Measurements from ENCODE around the gene NECTIN1.
A peak's percentile ranks its signal among the peaks of the same experiment; 100 is the strongest.

NECTIN1 gene

GRCh38 chr11:119728651-119729580 lies at the start of gene NECTIN1:
TSS of gene NECTIN1 (minus strand) at chr11:119729200. CDS start at chr11:119728553, 647 bp downstream.
- DNase-seq = peak; percentile 88 to 92

GRCh38 chr11:119778391-119779194 lies 49.6 kb upstream of the NECTIN1 start:
- no peak for DNase-seq

- DNase-seq = no peak
These were observed 48.9 kb upstream of the NECTIN1 start for GRCh38 chr11:119777940-119778339.

GRCh38 chr11:119776651-119777050 lies 47.7 kb upstream of the NECTIN1 start:
- no peak for DNase-seq

GRCh38 chr11:119776031-119776636 lies 47.1 kb upstream of the NECTIN1 start:
- DNase-seq = no peak

GRCh38 chr11:119774172-119774763 lies 45.3 kb upstream of the NECTIN1 start:
- DNase-seq = no peak

- peak in 1 of 2 experiments; percentile 48 for DNase-seq
These were observed 43.8 kb upstream of the NECTIN1 start for GRCh38 chr11:119772641-119773415.

- DNase-seq = no peak
These were observed 43.1 kb upstream of the NECTIN1 start for GRCh38 chr11:119772076-119772475.

- DNase-seq = no peak
These were observed 42.3 kb upstream of the NECTIN1 start for GRCh38 chr11:119771172-119771770.

GRCh38 chr11:119765628-119766027 lies 36.6 kb upstream of the NECTIN1 start:
- DNase-seq = no peak

- DNase-seq = peak in 1 of 2 experiments; percentile 8
These were observed 35.3 kb upstream of the NECTIN1 start for GRCh38 chr11:119764108-119764868.

GRCh38 chr11:119763071-119763728 lies 34.2 kb upstream of the NECTIN1 start:
- DNase-seq = no peak

GRCh38 chr11:119759747-119760412 lies 30.9 kb upstream of the NECTIN1 start:
- no peak for DNase-seq

GRCh38 chr11:119759324-119759723 lies 30.3 kb upstream of the NECTIN1 start:
- peak in 1 of 2 experiments; percentile 30 for DNase-seq

GRCh38 chr11:119758291-119758690 lies 29.3 kb upstream of the NECTIN1 start:
- no peak for DNase-seq

- DNase-seq = no peak
These were observed 28.4 kb upstream of the NECTIN1 start for GRCh38 chr11:119757378-119757777.

- no peak for DNase-seq
These were observed 27.3 kb upstream of the NECTIN1 start for GRCh38 chr11:119756169-119756865.

GRCh38 chr11:119755356-119756071 lies 26.5 kb upstream of the NECTIN1 start:
- DNase-seq = no peak

Data from NCI-H446 (cell line).